C4-2B (cell line): ENCODE measurements around the gene NMS.

Experiments used
- CTCF ChIP-seq: fragments of 450-650 bp; conservative IDR thresholded peaks from 2 replicates; pipeline ENCODE4 v1.5.1; 2017; ENCODE audit warnings: mild to moderate bottlenecking
- ZFX ChIP-seq: fragments of 450-650 bp; IDR thresholded peaks from 2 replicates; pipeline ENCODE4 v1.6.1; 2017

- TF ChIP-seq CTCF (no peak), ZFX (no peak)
Measured at GRCh38 chr2:100509066-100509465, 38.8 kb downstream of the NMS start.
